ENCODE measurements around the gene RELN. TPM values are rescaled to one million over a fixed set of nuclear protein-coding genes. Genes with fewer than 3 reads are reported as not detected.

The RELN gene
- total and polyA plus RNA-seq, 2 donors (not counting 1 experiment from before 2014, with no cell fraction given), result not detected

- TF ChIP-seq EZH2 (IDR thresholded peaks at IDR 0.05; ENCODE audit: borderline replicate concordance, insufficient read depth, low read depth, low read length, poor library complexity, severe bottlenecking), result no peak
- TF ChIP-seq, protein P1, sequence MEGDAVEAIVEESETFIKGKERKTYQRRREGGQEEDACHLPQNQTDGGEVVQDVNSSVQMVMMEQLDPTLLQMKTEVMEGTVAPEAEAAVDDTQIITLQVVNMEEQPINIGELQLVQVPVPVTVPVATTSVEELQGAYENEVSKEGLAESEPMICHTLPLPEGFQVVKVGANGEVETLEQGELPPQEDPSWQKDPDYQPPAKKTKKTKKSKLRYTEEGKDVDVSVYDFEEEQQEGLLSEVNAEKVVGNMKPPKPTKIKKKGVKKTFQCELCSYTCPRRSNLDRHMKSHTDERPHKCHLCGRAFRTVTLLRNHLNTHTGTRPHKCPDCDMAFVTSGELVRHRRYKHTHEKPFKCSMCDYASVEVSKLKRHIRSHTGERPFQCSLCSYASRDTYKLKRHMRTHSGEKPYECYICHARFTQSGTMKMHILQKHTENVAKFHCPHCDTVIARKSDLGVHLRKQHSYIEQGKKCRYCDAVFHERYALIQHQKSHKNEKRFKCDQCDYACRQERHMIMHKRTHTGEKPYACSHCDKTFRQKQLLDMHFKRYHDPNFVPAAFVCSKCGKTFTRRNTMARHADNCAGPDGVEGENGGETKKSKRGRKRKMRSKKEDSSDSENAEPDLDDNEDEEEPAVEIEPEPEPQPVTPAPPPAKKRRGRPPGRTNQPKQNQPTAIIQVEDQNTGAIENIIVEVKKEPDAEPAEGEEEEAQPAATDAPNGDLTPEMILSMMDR (IDR thresholded peaks at IDR 0.05), result no peak
- Histone ChIP-seq H3K4me2 (replicated peaks; ENCODE audit: low read depth, low read length, poor library complexity, severe bottlenecking) (no peak overlapping the region), H3K36me3 (replicated peaks in 1 of 2; ENCODE audit: control extremely low read depth in 1 of 2, control insufficient read depth in 1 of 2, extremely low read depth in 1 of 2, insufficient read depth in 2 of 2, low read length in 1 of 2) (no peaks in the 10 kb centered on the region), H3K79me2 (ENCODE audit: control insufficient read depth, insufficient read depth, low read length) (no peaks in the 10 kb centered on the region), H3K9me3 (ENCODE audit: control extremely low read depth in 1 of 3, control insufficient read depth in 2 of 3, insufficient read depth in 1 of 3, low read length in 2 of 3) (no peaks in the 10 kb centered on the region), H3K27me3 (replicated peaks in 1 of 4; ENCODE audit: control extremely low read depth in 1 of 4, control insufficient read depth in 3 of 4, insufficient read depth in 4 of 4, low read length in 3 of 4) (no peaks in the 10 kb centered on the region), H3K27ac (ENCODE audit: low read length in 2 of 2) (no peak overlapping the region), H3K4me3 (ENCODE audit: control extremely low read depth in 1 of 5, extremely low read depth in 1 of 5, insufficient read depth in 1 of 5, low read depth in 2 of 5, low read length in 4 of 5) (no peak overlapping the region), H2AFZ (ENCODE audit: insufficient read depth, low read depth, low read length, poor library complexity, severe bottlenecking) (no peak overlapping the region), H3K9ac (ENCODE audit: low read length) (no peak overlapping the region), H3K4me1 (ENCODE audit: control insufficient read depth in 2 of 2, insufficient read depth in 2 of 2, low read length in 2 of 2) (no peaks in the 10 kb centered on the region), H4K20me1 (ENCODE audit: control insufficient read depth, insufficient read depth, low read length, poor library complexity, severe bottlenecking) (no peaks in the 10 kb centered on the region)
- POLR2A ChIA-PET, result no interaction called here
- CTCF ChIA-PET, result no interaction called here
- peaks cover 3% of the 10 kb centered on the region for H3K27me3 Mint-ChIP-seq
- intact Hi-C loops (cut with micrococcal nuclease), result no loop called here
- no peak overlapping the region for H3K4me3 Mint-ChIP-seq
- no peak for DNase-seq
- H3K4me1 Mint-ChIP-seq, result no peaks in the 10 kb centered on the region
- no peak overlapping the region for H3K27ac Mint-ChIP-seq
- ATAC-seq (ENCODE audit: low read depth), result no peak
- no peaks in the 10 kb centered on the region for H3K9me3 Mint-ChIP-seq (ENCODE audit: insufficient read depth)
- WGBS (ENCODE audit: insufficient coverage), result 84% methylated on average over 4 of the region's 6 CpGs
Measured at GRCh38 chr7:103777440-103777839, 212.0 kb downstream of the RELN start.

DNA sequence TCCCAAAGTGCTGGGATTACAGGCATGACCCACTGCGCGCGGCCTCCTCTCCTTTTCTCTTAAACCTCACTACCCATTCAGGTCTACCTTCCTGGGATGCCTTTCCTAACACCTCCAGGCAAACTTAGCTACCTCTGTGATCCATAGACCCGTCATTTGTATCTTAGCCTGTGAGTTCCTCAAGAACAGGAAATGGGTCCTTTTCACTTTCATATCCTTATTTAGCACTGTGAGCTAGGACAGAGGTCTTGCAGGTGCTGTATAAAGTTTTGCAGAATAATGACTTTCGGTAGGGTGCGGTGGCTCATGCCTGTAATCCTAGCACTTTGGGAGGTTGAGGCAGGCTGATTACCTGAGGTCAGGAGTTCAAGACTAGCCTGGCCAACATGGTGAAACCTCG lies 215.7 kb downstream of the RELN start:
- WGBS (ENCODE audit: insufficient coverage), result 97% methylated on average over 3 of the region's 7 CpGs
- no peaks in the 10 kb centered on the region for H3K9me3 Mint-ChIP-seq (ENCODE audit: insufficient read depth)
- CTCF ChIA-PET, result no interaction called here
- DNase-seq (no peak), ATAC-seq (ENCODE audit: low read depth) (no peak)
- Histone ChIP-seq H3K4me1 (ENCODE audit: control insufficient read depth in 2 of 2, insufficient read depth in 2 of 2, low read length in 2 of 2) (no peaks in the 10 kb centered on the region), H3K4me3 (ENCODE audit: control extremely low read depth in 1 of 5, extremely low read depth in 1 of 5, insufficient read depth in 1 of 5, low read depth in 2 of 5, low read length in 4 of 5) (no peak overlapping the region), H3K9ac (ENCODE audit: low read length) (no peak overlapping the region), H3K27ac (ENCODE audit: low read length in 2 of 2) (no peak overlapping the region), H3K36me3 (replicated peaks in 1 of 2; ENCODE audit: control extremely low read depth in 1 of 2, control insufficient read depth in 1 of 2, extremely low read depth in 1 of 2, insufficient read depth in 2 of 2, low read length in 1 of 2) (no peaks in the 10 kb centered on the region), H3K9me3 (ENCODE audit: control extremely low read depth in 1 of 3, control insufficient read depth in 2 of 3, insufficient read depth in 1 of 3, low read length in 2 of 3) (no peaks in the 10 kb centered on the region), H3K4me2 (replicated peaks; ENCODE audit: low read depth, low read length, poor library complexity, severe bottlenecking) (no peak overlapping the region), H3K27me3 (replicated peaks in 1 of 4; ENCODE audit: control extremely low read depth in 1 of 4, control insufficient read depth in 3 of 4, insufficient read depth in 4 of 4, low read length in 3 of 4) (no peaks in the 10 kb centered on the region), H2AFZ (ENCODE audit: insufficient read depth, low read depth, low read length, poor library complexity, severe bottlenecking) (no peak overlapping the region), H4K20me1 (ENCODE audit: control insufficient read depth, insufficient read depth, low read length, poor library complexity, severe bottlenecking) (no peaks in the 10 kb centered on the region), H3K79me2 (ENCODE audit: control insufficient read depth, insufficient read depth, low read length) (no peaks in the 10 kb centered on the region)
- POLR2A ChIA-PET, result no interaction called here
- no peak overlapping the region for H3K27ac Mint-ChIP-seq
- H3K4me1 Mint-ChIP-seq, result no peaks in the 10 kb centered on the region
- TF ChIP-seq, protein P1 (IDR thresholded peaks at IDR 0.05), result no peak
- TF ChIP-seq EZH2 (IDR thresholded peaks at IDR 0.05; ENCODE audit: borderline replicate concordance, insufficient read depth, low read depth, low read length, poor library complexity, severe bottlenecking), result no peak
- peaks cover 14% of the 10 kb centered on the region for H3K27me3 Mint-ChIP-seq
- no peak overlapping the region for H3K4me3 Mint-ChIP-seq
- intact Hi-C loops (cut with micrococcal nuclease), result no loop called here

All from B cell (primary cell).